HG03432 (cell line): ENCODE data around the gene ANKDD1B.
A peak's percentile ranks its signal among the peaks of the same experiment; 100 is the strongest.
"Not testable (repeated sequence)": the region's sequence is repeated elsewhere in the genome, so short reads cannot be mapped to it uniquely, and the experiment has no call there.

Experiments used
- ATAC-seq: cut with Tn5 transposase; IDR thresholded peaks from one replicate; pipeline ENCODE4 v1.9.1; 2021; ENCODE audit warnings: mild to moderate bottlenecking, moderate library complexity; ENCODE audit not compliant: unreplicated experiment

ANKDD1B gene

DNA sequence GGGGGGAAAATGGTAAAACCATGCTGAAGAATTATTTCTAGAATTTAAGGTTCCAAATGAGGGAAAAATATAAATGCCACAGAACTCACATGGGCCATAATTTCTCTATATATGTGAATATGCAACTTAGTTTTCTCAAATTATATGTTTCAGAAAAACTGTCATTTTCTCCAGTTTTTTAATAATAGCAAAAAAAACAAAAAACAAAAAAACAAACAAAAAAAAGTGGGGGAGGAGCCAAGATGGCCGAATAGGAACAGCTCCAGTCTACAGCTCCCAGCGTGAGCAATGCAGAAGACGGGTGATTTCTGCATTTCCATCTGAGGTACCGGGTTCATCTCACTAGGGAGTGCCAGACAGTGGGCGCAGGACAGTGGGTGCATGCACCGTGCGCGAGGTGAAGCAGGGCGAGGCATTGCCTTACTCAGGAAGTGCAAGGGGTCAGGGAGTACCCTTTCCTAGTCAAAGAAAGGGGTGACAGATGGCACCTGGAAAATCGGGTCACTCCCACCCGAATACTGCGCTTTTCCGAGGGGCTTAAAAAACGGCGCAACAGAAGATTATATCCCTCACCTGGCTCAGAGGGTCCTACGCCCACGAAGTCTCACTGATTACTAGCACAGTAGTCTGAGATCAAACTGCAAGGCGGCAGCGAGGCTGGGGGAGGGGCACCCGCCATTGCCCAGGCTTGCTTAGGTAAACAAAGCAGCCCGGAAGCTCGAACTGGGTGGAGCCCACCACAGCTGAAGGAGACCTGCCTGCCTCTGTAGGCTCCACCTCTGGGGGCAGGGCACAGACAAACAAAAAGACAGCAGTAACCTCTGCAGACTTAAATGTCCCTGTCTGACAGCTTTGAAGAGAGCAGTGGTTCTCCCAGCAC is 84.5 kb downstream of the ANKDD1B start:
- ATAC-seq: not testable (repeated sequence)

- ATAC-seq: no peak
Measured at GRCh38 chr5:75701856-75702255, 90.6 kb downstream of the ANKDD1B start.

- no peak for ATAC-seq
Measured at GRCh38 chr5:75706016-75706415, 94.8 kb downstream of the ANKDD1B start.

GRCh38 chr5:75706775-75707174 is 95.5 kb downstream of the ANKDD1B start:
- ATAC-seq: no peak

GRCh38 chr5:75707911-75708509 is 96.8 kb downstream of the ANKDD1B start:
- no peak for ATAC-seq

GRCh38 chr5:75710637-75711036 is 99.4 kb downstream of the ANKDD1B start:
- ATAC-seq: no peak

DNA sequence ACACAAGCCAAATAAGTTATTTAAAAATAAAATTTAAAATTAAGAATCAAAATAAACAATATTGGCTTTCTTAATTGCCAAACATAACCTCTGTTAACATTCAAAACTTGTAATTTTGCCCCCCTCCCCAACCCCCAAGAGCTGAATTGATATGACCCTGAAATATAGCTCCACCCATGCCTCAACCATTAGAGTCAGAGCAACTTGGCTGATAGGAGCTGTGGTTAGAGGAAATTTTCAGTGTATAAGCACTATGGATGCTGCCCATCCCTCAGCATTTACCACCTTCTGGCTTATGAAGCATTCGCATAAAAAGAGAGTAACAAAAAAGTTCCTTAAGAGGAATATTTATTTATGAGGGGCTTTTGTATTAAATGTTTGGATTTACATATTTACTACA is 99.9 kb downstream of the ANKDD1B start:
- ATAC-seq: no peak

GRCh38 chr5:75712091-75712490 is 100.8 kb downstream of the ANKDD1B start:
- no peak for ATAC-seq

GRCh38 chr5:75716715-75717081 is 105.4 kb downstream of the ANKDD1B start:
- ATAC-seq: peak; percentile 19

GRCh38 chr5:75717082-75717922 is 106.0 kb downstream of the ANKDD1B start, which contains the start of gene POC5:
TSS of gene POC5 (minus strand) at chr5:75717437. CDS start at chr5:75712937, 4,500 bp downstream.
- ATAC-seq: peak; percentile 94

GRCh38 chr5:75720882-75721281 is 109.6 kb downstream of the ANKDD1B start:
- ATAC-seq: no peak
